Measurements from ENCODE around the gene TNK1. TPM values are rescaled to one million over a fixed set of nuclear protein-coding genes. Genes with fewer than 3 reads are reported as not detected.

Gene TNK1
- total RNA-seq, 1 donor from 2014 or later, result 1.8 TPM

GRCh38 chr17:7426203-7426863 lies 45.4 kb downstream of the TNK1 start:
- no peak for DNase-seq
- TF ChIP-seq CTCF (IDR thresholded peaks at IDR 0.05; ENCODE audit: borderline replicate concordance), result no peak
- intact Hi-C loops (cut with micrococcal nuclease), result no loop called here
- Histone ChIP-seq H3K4me3 (no peak overlapping the region), H3K36me3 (no peaks in the 10 kb centered on the region), H3K27me3 (ENCODE audit: low read depth) (no peaks in the 10 kb centered on the region), H3K4me1 (no peaks in the 10 kb centered on the region), H3K27ac (replicated peaks) (no peak overlapping the region), H3K9me3 (replicated peaks) (no peaks in the 10 kb centered on the region)

GRCh38 chr17:7426896-7427489 lies 46.1 kb downstream of the TNK1 start:
- Histone ChIP-seq H3K9me3 (replicated peaks) (no peaks in the 10 kb centered on the region), H3K27me3 (ENCODE audit: low read depth) (no peaks in the 10 kb centered on the region), H3K36me3 (no peaks in the 10 kb centered on the region), H3K27ac (replicated peaks) (no peak overlapping the region), H3K4me1 (no peaks in the 10 kb centered on the region), H3K4me3 (no peak overlapping the region)
- no peak for TF ChIP-seq CTCF (IDR thresholded peaks at IDR 0.05; ENCODE audit: borderline replicate concordance)
- DNase-seq, result no peak
- intact Hi-C loops (cut with micrococcal nuclease), result no loop called here

- Histone ChIP-seq H3K36me3 (no peaks in the 10 kb centered on the region), H3K4me1 (no peaks in the 10 kb centered on the region), H3K27ac (replicated peaks) (no peak overlapping the region), H3K9me3 (replicated peaks) (no peaks in the 10 kb centered on the region), H3K27me3 (ENCODE audit: low read depth) (no peaks in the 10 kb centered on the region), H3K4me3 (no peak overlapping the region)
- intact Hi-C loops (cut with micrococcal nuclease), result no loop called here
- DNase-seq, result no peak
- no peak for TF ChIP-seq CTCF (IDR thresholded peaks at IDR 0.05; ENCODE audit: borderline replicate concordance)
Observed at GRCh38 chr17:7427549-7427948, 46.7 kb downstream of the TNK1 start.

GRCh38 chr17:7428557-7428956 lies 47.7 kb downstream of the TNK1 start, which contains the start of gene SPEM3:
Gene SPEM3 (plus strand): TSS chr17:7428857. CDS start chr17:7428903, 46 bp downstream.
- H3K36me3 ChIP-seq, result no peaks in the 10 kb centered on the region
- H3K9me3 ChIP-seq (replicated peaks), result no peaks in the 10 kb centered on the region
- no peak for DNase-seq
- intact Hi-C loops (cut with micrococcal nuclease), result no loop called here
- no peak for TF ChIP-seq CTCF (IDR thresholded peaks at IDR 0.05; ENCODE audit: borderline replicate concordance)
- H3K27me3 ChIP-seq (ENCODE audit: low read depth), result no peaks in the 10 kb centered on the region
- no peak within 1 kb of the TSS for H3K4me3 ChIP-seq
- H3K4me1 ChIP-seq, result no peaks in the 10 kb centered on the region
- H3K27ac ChIP-seq (replicated peaks), result no peak within 1 kb of the TSS

GRCh38 chr17:7429722-7430121 lies 48.8 kb downstream of the TNK1 start:
- intact Hi-C loops (cut with micrococcal nuclease), result no loop called here
- no peak for TF ChIP-seq CTCF (IDR thresholded peaks at IDR 0.05; ENCODE audit: borderline replicate concordance)
- Histone ChIP-seq H3K4me3 (no peak overlapping the region), H3K36me3 (no peaks in the 10 kb centered on the region), H3K9me3 (replicated peaks) (no peaks in the 10 kb centered on the region), H3K27me3 (ENCODE audit: low read depth) (no peaks in the 10 kb centered on the region), H3K27ac (replicated peaks) (no peak overlapping the region), H3K4me1 (peaks cover under 1% of the 10 kb centered on the region)
- DNase-seq, result no peak
